GM21737 (cell line): Measurements from ENCODE around the gene RAB17.
"Not testable (repeated sequence)": the region's sequence is repeated elsewhere in the genome, so short reads cannot be mapped to it uniquely, and the experiment has no call there.

Experiments
- ATAC-seq: cut with Tn5 transposase; IDR thresholded peaks from one replicate; pipeline ENCODE4 v1.9.1; 2021; ENCODE audit warnings: mild to moderate bottlenecking, moderate library complexity; ENCODE audit not compliant: unreplicated experiment

The RAB17 gene

GRCh38 chr2:237600205-237600846 lies 9.8 kb upstream of the RAB17 start:
- no peak for ATAC-seq

DNA sequence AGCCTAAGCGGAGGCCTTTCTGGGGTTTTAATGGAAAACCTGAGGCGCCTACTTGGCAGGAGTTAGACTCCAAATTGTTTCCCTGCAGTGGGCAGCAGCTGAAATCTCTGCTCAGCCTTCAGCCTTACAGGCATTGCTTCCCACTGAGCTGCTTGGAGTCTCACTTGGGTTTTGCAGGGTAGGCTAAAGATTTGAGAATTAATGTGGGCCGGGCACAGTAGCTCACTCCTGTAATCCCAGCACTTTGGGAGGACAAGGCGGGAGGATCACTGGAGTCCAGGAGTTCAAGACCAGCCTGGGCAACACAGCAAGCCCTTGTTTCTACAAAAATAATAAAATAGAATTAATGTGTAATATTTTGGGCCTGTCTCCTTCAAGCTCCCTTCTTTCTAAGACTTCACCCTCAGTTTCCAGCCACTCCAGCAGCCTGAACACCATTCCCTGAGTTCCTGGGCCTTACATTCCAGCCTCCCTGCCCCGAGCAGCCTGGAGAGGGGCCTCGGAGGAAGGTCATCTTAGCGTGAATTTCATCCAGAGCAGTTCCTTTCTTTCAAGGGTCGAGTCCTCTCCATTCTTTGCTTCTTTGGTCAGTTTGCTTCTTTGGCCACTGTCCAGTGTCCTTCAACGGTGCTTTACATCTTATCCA lies 9.1 kb upstream of the RAB17 start:
- no peak for ATAC-seq

- ATAC-seq, result no peak
Measured at GRCh38 chr2:237598468-237599208, 8.1 kb upstream of the RAB17 start.

- no peak for ATAC-seq
Measured at GRCh38 chr2:237597196-237598145, 6.9 kb upstream of the RAB17 start.

DNA sequence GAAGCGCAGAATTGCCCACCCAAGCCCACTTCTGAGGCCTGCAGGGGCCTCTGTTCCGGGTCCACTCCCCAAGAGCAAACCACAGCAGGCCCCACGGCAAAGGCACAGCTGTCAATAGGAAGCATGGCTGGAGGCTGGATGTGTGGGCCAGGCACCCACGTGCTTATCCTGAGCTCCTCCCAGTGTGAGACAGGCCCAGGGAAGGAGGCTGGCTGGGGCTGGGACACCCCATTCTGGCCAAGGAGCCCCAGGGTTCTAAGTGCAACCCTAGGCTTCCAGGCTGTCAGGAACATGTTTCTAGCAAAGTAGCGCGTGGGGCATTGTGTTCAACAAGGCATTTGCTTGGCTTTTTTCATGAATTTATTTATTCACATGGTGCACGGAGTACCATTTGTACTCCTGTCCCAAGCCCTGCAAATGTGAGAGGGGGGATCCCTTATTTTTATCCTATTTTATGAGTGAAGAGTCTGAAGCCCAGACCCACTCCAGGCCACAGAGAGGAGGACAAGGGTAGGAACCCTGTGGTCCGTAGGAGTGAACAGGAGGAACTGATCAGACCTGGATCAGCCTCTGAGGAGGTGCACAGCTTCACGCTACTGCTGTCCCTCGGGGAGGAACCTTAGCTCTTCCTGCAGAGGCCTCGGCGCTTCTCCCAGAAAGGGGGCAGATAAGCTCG lies 6.1 kb upstream of the RAB17 start:
- ATAC-seq, result no peak

DNA sequence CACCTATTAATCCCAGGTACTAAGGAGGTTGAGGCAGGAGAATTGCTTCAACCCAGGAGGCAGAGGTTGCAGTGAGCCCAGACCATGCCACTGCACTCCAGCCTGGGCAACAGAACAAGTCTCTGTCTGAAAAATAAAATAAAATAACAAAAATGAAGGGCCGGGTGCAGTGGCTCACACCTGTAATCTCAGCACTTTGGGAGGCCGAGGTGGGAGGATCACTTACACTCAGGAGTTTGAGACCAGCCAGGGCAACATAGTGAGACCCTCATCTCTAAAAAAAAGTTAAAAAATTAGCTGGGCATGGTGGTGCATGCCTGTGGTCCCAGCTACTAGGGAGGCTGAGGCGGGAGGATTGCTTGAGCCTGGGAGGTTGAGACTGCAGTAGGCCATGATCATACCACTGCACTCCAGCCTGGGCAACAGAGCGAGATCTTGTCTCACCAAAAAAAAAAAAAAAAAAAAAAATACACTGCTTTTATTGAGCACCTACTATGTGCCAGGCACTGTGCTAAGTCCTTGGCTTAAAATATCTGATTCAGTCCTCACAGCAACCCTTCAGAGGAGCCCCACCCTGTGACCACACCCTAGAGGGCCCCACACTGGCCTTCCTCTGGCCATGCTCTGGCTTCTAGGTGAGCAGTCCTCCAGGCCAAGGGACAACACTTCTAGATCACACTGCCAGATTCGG lies 5.4 kb upstream of the RAB17 start:
- ATAC-seq, result not testable (repeated sequence)

GRCh38 chr2:237594514-237594871 lies 4.0 kb upstream of the RAB17 start:
- no peak for ATAC-seq

DNA sequence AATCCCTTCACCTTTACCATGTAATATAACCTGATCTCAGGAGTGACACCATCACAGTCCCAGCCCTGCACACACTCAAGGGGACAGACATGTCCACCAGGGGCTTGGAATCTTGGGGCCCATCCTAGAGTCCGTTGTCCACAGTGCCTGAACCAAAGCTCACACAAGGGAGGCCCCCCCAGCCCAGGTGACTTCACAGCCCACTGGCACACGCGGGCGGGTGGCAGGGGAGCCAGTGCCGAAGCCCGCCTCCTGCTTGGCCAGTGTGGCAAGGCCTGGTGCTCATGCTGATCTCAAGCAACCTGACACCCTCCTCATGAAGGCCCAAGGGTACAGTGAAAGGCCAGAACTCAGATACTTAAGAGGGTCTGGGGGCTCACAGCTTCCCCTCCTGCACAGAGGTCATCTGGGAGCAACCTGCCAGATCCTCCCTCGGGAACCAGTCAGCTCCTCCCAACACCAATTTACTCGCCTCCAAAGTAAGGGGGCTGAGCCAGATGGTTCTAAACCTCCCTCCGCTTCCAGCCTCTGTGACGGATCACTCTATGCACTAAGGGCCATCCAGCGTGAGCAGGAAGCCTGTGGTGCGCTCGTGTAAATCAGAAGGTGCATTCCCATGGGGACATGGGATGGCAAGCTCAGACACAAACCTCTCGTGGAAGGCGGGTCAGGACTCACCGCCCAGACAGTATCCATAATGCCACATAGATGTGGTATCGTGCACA lies 3.2 kb upstream of the RAB17 start:
- ATAC-seq, result no peak

DNA sequence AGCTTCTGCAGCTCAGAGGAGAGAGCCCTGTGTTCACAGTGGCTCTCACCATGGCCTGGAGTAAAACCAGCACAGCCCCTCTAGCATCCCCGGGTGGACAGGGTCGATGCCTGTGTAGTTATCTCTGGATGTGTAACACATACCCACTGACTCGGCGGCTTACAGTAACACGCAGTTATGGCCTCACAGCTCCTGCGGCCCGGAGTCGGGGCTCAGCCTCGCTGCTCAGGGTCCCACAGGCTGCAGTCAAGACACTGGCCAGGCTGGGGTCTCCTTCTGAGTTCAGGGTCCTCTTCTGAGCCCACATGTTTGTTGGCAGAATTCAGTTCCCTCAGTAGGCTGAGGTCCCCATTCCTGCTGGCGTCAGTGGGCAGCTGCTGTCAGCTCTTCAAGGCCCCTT lies 2.5 kb upstream of the RAB17 start:
- no peak for ATAC-seq

- ATAC-seq, result no peak
Measured at GRCh38 chr2:237592425-237592980, 2.0 kb upstream of the RAB17 start.

GRCh38 chr2:237591141-237591881 lies 777 bp upstream of the RAB17 start:
- ATAC-seq, result no peak

- no peak for ATAC-seq
Measured at GRCh38 chr2:237588044-237588696, 2.4 kb downstream of the RAB17 start.

DNA sequence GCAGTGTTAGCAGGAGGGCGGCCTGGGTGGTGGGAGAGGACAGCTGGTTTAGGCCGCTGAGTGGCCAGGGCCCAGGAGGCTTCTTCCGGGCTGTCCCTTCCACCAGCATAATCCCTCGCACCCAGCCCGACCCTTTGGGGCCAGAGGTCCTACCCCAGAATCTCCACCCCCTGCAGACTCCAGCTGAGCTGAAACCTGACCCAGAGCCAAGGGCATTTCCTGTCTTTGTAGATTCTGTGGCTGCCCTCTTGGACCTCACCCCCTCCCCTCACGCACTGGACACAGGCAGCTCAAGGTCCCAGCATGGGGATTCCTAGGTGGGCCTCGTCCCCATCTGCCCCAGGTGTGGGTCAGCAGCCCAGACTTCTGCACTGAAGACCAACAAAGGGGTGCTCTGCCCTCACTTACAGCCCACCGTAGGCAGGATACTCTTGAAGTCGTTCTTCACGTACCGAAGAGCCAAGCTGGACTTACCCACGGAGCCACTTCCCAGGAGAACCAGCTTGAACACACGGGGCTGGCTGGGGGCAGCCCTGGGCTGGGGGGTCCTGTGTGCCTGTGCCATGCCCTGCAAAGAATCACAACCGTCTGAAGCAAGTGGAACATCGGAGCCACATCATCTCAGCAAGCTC lies 4.8 kb downstream of the RAB17 start:
- no peak for ATAC-seq

DNA sequence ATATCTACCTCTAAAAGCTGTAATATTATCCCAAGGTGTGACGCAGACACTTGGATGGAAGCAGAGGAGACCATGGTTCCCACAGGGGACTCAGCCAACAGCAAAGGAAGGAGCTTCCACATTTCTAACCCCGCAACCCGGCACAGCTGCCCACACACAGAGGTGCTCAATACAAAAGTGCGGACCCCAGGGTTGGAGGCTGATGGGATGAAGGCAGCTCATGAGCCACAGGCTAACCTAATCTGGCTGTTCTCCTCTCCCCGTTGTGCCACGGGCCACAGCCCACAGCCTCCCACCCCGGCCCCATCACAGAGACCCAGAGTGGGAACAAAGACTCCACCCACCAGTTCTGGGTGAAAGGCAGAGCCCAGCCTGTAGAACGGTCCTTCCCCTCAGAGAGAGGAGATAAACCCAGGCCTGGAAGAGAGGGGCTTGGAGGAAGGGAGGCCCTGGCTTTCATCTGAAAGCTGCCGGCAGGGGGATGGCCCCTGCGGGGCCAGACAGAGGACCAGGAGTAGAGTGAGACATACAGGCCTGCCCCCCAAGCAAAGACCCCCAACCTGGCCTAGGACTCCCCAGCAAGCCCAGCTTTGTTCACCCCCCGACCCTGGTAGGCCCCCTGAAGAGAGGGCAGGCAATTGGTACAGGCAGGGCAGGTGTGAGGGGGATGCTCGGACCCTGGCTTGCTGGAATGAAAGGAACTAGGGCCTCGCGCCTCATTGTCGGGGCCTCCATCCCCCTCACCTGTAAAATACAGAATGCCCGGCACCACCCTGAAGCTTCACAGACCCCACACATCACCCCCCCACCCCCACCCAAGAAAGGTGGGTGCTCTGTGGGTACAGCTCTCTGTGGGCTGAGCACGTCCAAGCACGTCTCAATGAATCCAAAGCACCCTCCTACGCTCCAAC lies 6.9 kb downstream of the RAB17 start:
- ATAC-seq, result no peak

- ATAC-seq, result no peak
Measured at GRCh38 chr2:237581751-237582746, 8.5 kb downstream of the RAB17 start.
